ENCODE results near the gene SMARCA2. TPM values are rescaled to one million over a fixed set of nuclear protein-coding genes. Genes with fewer than 3 reads are reported as not detected.

Gene SMARCA2
- total RNA-seq, 6 donors from 2014 or later = 74.3 to 210 (median 139) TPM

- TF ChIP-seq POLR2AphosphoS5 (IDR thresholded peaks at IDR 0.05) = no peak
- no peak for TF ChIP-seq CTCF (IDR thresholded peaks at IDR 0.05)
- TF ChIP-seq POLR2A (IDR thresholded peaks at IDR 0.05) = no peak
- TF ChIP-seq EP300 (IDR thresholded peaks at IDR 0.05) = no peak
- H3K27ac ChIP-seq = peak overlapping the region; percentile 55 to 68 (median 64)
- ATAC-seq (ENCODE audit: low FRiP score in 2 of 2) (peak in 1 of 2 donors; percentile 61), DNase-seq (no peak)
- peaks cover 0 to 6% (median 0%) of the 10 kb centered on the region in 4 donors for H3K9me3 ChIP-seq
- H3K4me1 ChIP-seq = peaks cover 3 to 18% (median 10%) of the 10 kb centered on the region in 4 donors
- H3K4me3 ChIP-seq = peak overlapping the region in 3 of 4 donors; percentile 41 to 55 (median 55)
- no peaks in the 10 kb centered on the region for H3K36me3 ChIP-seq
- 46 to 50% methylated on average over 11 of the region's 11 CpGs for WGBS, 2 donors
- peaks cover 0 to 2% (median 0%) of the 10 kb centered on the region in 4 donors for H3K27me3 ChIP-seq
Observed at GRCh38 chr9:2242831-2243330, 227.7 kb downstream of the SMARCA2 start.

Small RNA genes lying within 50 kb of the gene (small RNA-seq; reads per million reads assigned to genes)
- gene RN7SL592P (0 reads per million in 4 donors), gene RNU2-25P (0 to 0.07 (median 0) reads per million in 4 donors)

Measured in upper lobe of left lung (tissue), 6 donors.